ENCODE data around the gene ABHD17C.

ABHD17C gene

GRCh38 chr15:80695911-80696661 lies 976 bp downstream of the ABHD17C start:
- Histone ChIP-seq H3K79me2 (ENCODE audit: insufficient read depth, low read length) (no peaks in the 10 kb centered on the region), H3F3A (ENCODE audit: insufficient read depth) (peaks cover 11% of the 10 kb centered on the region; the same call in 1 of the 2 replicates), H3K9me2 (replicated peaks; ENCODE audit: insufficient read depth, low read length) (no peaks in the 10 kb centered on the region), H3K27me3 (ENCODE audit: low read length) (no peaks in the 10 kb centered on the region), H3K36me3 (ENCODE audit: low read length) (no peaks in the 10 kb centered on the region), H4K20me1 (ENCODE audit: low read depth, low read length) (no peaks in the 10 kb centered on the region), H3K4me3 (ENCODE audit: insufficient read depth, low read length, poor library complexity, severe bottlenecking) (peak overlapping the region; percentile 60), H3K27ac (ENCODE audit: low read depth, low read length) (no peak overlapping the region), H3K9ac (ENCODE audit: low read length) (peak overlapping the region; percentile 56), H3K4me2 (ENCODE audit: low read depth, low read length, poor library complexity, severe bottlenecking) (peak overlapping the region; percentile 58), H3K9me3 (ENCODE audit: insufficient read depth, low read length) (no peaks in the 10 kb centered on the region), H2AFZ (ENCODE audit: low read depth, low read length, severe bottlenecking) (peak overlapping the region; percentile 63)
- no peak for TF ChIP-seq CTCF (IDR thresholded peaks at IDR 0.05; ENCODE audit: insufficient read depth, low read length, poor library complexity, severe bottlenecking)
- no peak for TF ChIP-seq EZH2phosphoT487 (conservative IDR thresholded peaks at IDR 0.05; ENCODE audit: low read length)

- no peak overlapping the region for H3K4me2 ChIP-seq (ENCODE audit: low read depth, low read length, poor library complexity, severe bottlenecking)
- H4K20me1 ChIP-seq (ENCODE audit: low read depth, low read length) = no peaks in the 10 kb centered on the region
- no peaks in the 10 kb centered on the region for H3K79me2 ChIP-seq (ENCODE audit: insufficient read depth, low read length)
- no peak overlapping the region for H3K4me3 ChIP-seq (ENCODE audit: insufficient read depth, low read length, poor library complexity, severe bottlenecking)
- no peaks in the 10 kb centered on the region for H3K36me3 ChIP-seq (ENCODE audit: low read length)
- H3F3A ChIP-seq (ENCODE audit: insufficient read depth) = peaks cover 11% of the 10 kb centered on the region; the same call in 1 of the 2 replicates
- H3K9me3 ChIP-seq (ENCODE audit: insufficient read depth, low read length) = no peaks in the 10 kb centered on the region
- H3K27ac ChIP-seq (ENCODE audit: low read depth, low read length) = no peak overlapping the region
- H3K9ac ChIP-seq (ENCODE audit: low read length) = no peak overlapping the region
- no peaks in the 10 kb centered on the region for H3K9me2 ChIP-seq (replicated peaks; ENCODE audit: insufficient read depth, low read length)
- H3K27me3 ChIP-seq (ENCODE audit: low read length) = no peaks in the 10 kb centered on the region
- H2AFZ ChIP-seq (ENCODE audit: low read depth, low read length, severe bottlenecking) = no peak overlapping the region
- no peak for TF ChIP-seq EZH2phosphoT487 (conservative IDR thresholded peaks at IDR 0.05; ENCODE audit: low read length)
- TF ChIP-seq CTCF (IDR thresholded peaks at IDR 0.05; ENCODE audit: insufficient read depth, low read length, poor library complexity, severe bottlenecking) = no peak
Measured at GRCh38 chr15:80697075-80697685, 2.1 kb downstream of the ABHD17C start.

- Histone ChIP-seq H4K20me1 (ENCODE audit: low read depth, low read length) (no peaks in the 10 kb centered on the region), H3K79me2 (ENCODE audit: insufficient read depth, low read length) (no peaks in the 10 kb centered on the region), H3K4me3 (ENCODE audit: insufficient read depth, low read length, poor library complexity, severe bottlenecking) (no peak overlapping the region)
Measured at GRCh38 chr15:80698676-80699075, 3.6 kb downstream of the ABHD17C start.

More at GRCh38 chr15:80698676-80699075, 3.6 kb downstream of the ABHD17C start:
- no peaks in the 10 kb centered on the region for H3K9me3 ChIP-seq (ENCODE audit: insufficient read depth, low read length)
- no peak overlapping the region for H3K27ac ChIP-seq (ENCODE audit: low read depth, low read length)
- H3K4me2 ChIP-seq (ENCODE audit: low read depth, low read length, poor library complexity, severe bottlenecking) = no peak overlapping the region
- no peak overlapping the region for H2AFZ ChIP-seq (ENCODE audit: low read depth, low read length, severe bottlenecking)
- no peaks in the 10 kb centered on the region for H3K9me2 ChIP-seq (replicated peaks; ENCODE audit: insufficient read depth, low read length)
- H3K36me3 ChIP-seq (ENCODE audit: low read length) = no peaks in the 10 kb centered on the region
- no peak overlapping the region for H3K9ac ChIP-seq (ENCODE audit: low read length)
- no peaks in the 10 kb centered on the region for H3K27me3 ChIP-seq (ENCODE audit: low read length)
- TF ChIP-seq CTCF (IDR thresholded peaks at IDR 0.05; ENCODE audit: insufficient read depth, low read length, poor library complexity, severe bottlenecking) (no peak), EZH2phosphoT487 (conservative IDR thresholded peaks at IDR 0.05; ENCODE audit: low read length) (no peak)
- peaks cover 7% of the 10 kb centered on the region; the same call in 1 of the 2 replicates for H3F3A ChIP-seq (ENCODE audit: insufficient read depth)

Data from SU-DHL-6 (cell line).